ENCODE measurements around the gene ADARB2.

DNA sequence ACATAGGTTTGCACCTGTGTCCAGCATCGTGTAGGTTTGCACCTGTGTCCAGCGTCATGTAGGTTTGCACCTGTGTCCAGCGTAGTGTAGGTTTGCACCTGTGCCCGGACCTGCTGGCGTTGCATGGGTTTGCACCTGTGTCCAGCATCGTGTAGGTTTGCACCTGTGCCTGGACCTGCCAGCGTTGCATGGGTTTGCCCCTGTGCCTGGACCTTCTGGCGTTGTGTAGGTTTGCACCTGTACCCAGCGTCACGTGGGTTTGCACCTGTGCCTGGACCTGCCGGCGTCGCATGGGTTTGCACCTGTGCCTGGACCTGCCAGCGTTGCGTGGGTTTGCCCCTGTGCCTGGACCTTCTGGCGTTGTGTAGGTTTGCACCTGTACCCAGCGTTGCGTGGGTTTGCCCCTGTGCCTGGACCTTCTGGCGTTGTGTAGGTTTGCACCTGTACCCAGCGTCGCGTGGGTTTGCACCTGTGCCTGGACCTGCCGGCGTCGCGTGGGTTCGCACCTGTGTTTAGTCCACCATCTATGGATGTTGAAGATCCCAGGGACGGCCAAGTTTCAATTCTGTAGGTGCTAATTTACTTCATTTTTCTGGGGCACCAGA, 523.2 kb downstream of the ADARB2 start:
- TF ChIP-seq CTCF (IDR thresholded peaks at IDR 0.05), result no peak
- TF ChIP-seq POLR2A (IDR thresholded peaks at IDR 0.05), result no peak
